ENCODE measurements around the gene PARL. TPM values are rescaled to one million over a fixed set of nuclear protein-coding genes. Genes with fewer than 3 reads are reported as not detected.

The PARL gene
- total RNA-seq, 2 experiments from 2014 or later: 47.6 to 49.0 TPM

DNA sequence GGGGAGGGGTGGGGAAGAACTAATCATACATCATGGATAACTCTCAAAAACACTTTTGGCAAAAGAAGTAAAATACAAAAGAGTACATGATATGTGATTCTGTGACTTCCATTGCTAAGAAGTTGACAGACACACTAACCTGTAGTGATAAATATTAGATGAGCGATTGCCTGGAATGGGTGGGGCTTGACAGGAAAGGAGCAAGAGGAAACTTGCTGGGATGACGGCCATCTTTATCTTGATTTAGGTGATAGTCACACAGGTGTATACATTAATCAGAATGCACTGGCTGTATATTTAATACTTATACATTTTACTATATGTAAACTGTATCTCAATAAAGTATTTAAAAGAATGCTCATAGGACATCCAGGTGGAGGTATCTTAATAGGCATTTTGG is 13.1 kb downstream of the PARL start:
- Mint-ChIP-seq H3K27ac (no peak overlapping the region), H3K36me3 (ENCODE audit: low read depth) (peaks cover 4% of the 10 kb centered on the region), H3K4me1 (peaks cover 10% of the 10 kb centered on the region), H3K9me3 (no peaks in the 10 kb centered on the region), H3K4me3 (no peak overlapping the region), H3K27me3 (no peaks in the 10 kb centered on the region)
- no peak for DNase-seq
- POLR2A ChIA-PET: no interaction called here
- CTCF ChIA-PET: interaction anchor here (1.7 kb wide), 1 partner anchor 13 kb away, joined by 4 read pairs; the partner anchor contains the start of gene PARL

- peaks cover 10% of the 10 kb centered on the region for H3K4me1 Mint-ChIP-seq
- no peak overlapping the region for H3K4me3 Mint-ChIP-seq
- ChIA-PET CTCF (no interaction called here), POLR2A (no interaction called here)
- peaks cover 4% of the 10 kb centered on the region for H3K36me3 Mint-ChIP-seq (ENCODE audit: low read depth)
- H3K27ac Mint-ChIP-seq: no peak overlapping the region
- H3K9me3 Mint-ChIP-seq: no peaks in the 10 kb centered on the region
- H3K27me3 Mint-ChIP-seq: no peaks in the 10 kb centered on the region
- DNase-seq: no peak
Observed at GRCh38 chr3:183870563-183870962, 14.1 kb downstream of the PARL start.

DNA sequence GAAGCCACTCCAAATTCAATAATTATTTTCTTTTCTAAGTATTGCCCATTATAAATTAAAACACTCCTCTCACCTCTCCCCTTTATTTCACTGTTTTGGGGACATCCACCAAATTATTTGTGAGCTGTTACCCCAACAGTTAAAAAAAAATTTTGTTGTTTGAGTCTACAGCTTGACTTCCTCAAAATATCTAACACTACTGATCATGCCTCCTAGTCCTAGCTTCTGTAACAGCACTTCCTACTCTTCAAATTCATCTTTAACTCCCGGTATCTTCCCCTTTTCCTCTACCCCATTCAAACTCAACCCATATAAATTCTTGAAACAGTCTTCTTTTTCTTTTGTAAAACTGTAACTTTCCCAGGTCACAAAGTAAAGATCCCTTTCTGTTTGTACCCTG is 15.9 kb downstream of the PARL start:
- ChIA-PET CTCF (interaction anchor here (1.1 kb wide), 1 partner anchor 16 kb away, joined by 4 read pairs; the partner anchor contains the start of gene PARL), POLR2A (no interaction called here)
- peaks cover 10% of the 10 kb centered on the region for H3K4me1 Mint-ChIP-seq
- no peaks in the 10 kb centered on the region for H3K9me3 Mint-ChIP-seq
- H3K36me3 Mint-ChIP-seq (ENCODE audit: low read depth): peaks cover 7% of the 10 kb centered on the region
- no peak overlapping the region for H3K4me3 Mint-ChIP-seq
- DNase-seq: no peak
- H3K27ac Mint-ChIP-seq: no peak overlapping the region
- H3K27me3 Mint-ChIP-seq: no peaks in the 10 kb centered on the region

GRCh38 chr3:183862610-183863009 is 22.1 kb downstream of the PARL start:
- ChIA-PET POLR2A (no interaction called here), CTCF (interaction anchor here (1.2 kb wide), 1 partner anchor 12 kb away, joined by 3 read pairs; no protein-coding TSS in a partner anchor)
- Mint-ChIP-seq H3K36me3 (ENCODE audit: low read depth) (peaks cover 38% of the 10 kb centered on the region), H3K9me3 (no peaks in the 10 kb centered on the region), H3K4me3 (no peak overlapping the region), H3K27me3 (no peaks in the 10 kb centered on the region), H3K27ac (no peak overlapping the region), H3K4me1 (no peaks in the 10 kb centered on the region)
- DNase-seq: no peak

- no peaks in the 10 kb centered on the region for H3K9me3 Mint-ChIP-seq
- H3K27ac Mint-ChIP-seq: no peak overlapping the region
Observed at GRCh38 chr3:183857863-183858262, 26.8 kb downstream of the PARL start.

DNA sequence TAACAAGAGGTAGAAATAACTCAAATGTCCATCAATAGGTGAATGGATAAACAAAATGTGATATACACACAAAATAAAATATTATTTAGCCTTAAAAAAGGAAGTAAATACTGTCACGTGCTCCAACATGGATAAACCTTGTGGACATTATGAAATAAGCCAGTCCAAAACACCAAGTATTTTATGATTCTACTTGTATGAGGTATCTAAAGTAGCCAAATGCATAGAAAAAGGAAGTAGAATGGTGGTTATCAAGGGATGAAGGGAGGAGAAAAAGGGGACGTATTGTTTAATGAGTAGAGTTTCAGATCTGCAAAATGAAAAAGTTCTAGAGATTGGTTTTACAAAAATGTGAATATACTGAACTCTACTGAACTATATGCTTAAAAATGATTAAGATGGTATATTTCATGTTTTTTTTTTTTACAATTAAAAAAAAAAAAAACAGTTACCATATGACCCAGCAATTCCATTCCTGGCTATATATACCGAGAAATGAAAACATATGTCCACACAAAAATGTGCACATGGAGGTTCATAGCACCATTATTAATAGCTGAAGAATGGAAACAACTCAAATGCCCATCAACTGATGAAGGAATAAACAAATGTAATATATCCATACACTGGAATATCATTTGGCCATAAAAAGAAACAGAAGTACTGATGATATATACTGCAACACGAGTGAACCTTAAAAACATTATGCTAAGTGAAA is 30.2 kb downstream of the PARL start:
- Mint-ChIP-seq H3K27ac (no peak overlapping the region), H3K4me3 (no peak overlapping the region), H3K36me3 (ENCODE audit: low read depth) (peaks cover 46% of the 10 kb centered on the region), H3K9me3 (no peaks in the 10 kb centered on the region), H3K4me1 (no peaks in the 10 kb centered on the region), H3K27me3 (no peaks in the 10 kb centered on the region)
- DNase-seq: no peak
- ChIA-PET POLR2A (no interaction called here), CTCF (no interaction called here)

More at GRCh38 chr3:183857863-183858262, 26.8 kb downstream of the PARL start:
- Mint-ChIP-seq H3K36me3 (ENCODE audit: low read depth) (peaks cover 53% of the 10 kb centered on the region), H3K4me1 (no peaks in the 10 kb centered on the region), H3K27me3 (no peaks in the 10 kb centered on the region), H3K4me3 (no peak overlapping the region)
- ChIA-PET CTCF (interaction anchor here (0.6 kb wide), 1 partner anchor 19 kb away, joined by 3 read pairs; no protein-coding TSS in a partner anchor), POLR2A (interaction anchor here (0.8 kb wide), 1 partner anchor 14 kb away, joined by 3 read pairs; no protein-coding TSS in a partner anchor)
- no peak for DNase-seq

DNA sequence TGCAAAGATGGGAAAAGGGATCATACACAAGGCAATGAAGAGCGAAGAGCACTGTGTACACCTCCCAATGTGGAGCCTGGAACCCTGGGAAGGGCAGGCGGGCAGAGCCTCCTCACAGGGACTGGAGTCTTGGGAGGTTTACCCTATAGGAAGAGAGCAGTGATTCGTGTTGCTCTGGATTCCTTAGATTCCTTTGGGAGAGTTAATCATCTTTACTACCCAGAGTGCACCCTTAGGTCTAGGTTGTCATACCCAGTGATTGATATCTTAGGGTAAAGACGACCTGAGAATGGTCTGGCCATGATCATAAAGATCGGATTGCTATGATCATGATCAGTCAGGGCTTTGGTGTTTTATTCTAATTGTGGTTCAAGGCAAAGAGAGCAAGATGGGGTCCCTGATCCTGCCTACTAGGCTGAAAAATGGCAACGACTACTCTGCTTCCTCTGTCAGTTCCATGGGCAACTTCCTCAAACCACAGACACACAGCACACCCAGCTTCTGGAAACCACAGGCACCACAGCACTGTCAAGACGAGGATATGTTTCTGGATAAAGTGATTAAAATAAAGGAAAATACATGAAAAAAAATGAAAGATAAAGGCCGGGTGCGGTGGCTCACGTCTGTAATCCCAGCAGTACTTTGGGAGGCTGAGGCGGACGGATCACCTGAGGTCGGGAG is 38.9 kb downstream of the PARL start:
- POLR2A ChIA-PET: no interaction called here
- Mint-ChIP-seq H3K4me1 (peaks cover 2% of the 10 kb centered on the region), H3K36me3 (ENCODE audit: low read depth) (peaks cover 41% of the 10 kb centered on the region), H3K4me3 (no peak overlapping the region), H3K9me3 (no peaks in the 10 kb centered on the region), H3K27ac (no peak overlapping the region), H3K27me3 (no peaks in the 10 kb centered on the region)
- no peak for DNase-seq
- CTCF ChIA-PET: no interaction called here

DNA sequence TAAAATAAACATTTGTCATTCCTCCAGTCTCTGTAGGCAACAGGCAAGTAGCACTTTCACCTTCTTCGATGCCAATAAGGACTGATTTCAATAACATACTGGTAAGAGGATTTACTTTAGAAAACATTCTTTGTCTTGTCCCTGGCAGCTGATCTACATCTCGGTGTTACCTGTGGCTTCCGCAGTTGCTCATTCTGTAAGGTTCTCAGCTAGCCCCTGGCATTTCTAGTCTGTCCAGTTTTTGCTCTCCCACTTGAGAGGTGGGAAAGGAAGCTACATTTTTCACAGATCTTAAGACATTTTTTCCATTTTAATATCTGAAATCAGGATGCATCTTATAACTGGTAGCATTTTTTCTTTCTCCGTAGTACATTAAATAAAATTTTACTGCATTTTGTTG is 39.6 kb downstream of the PARL start:
- H3K4me1 Mint-ChIP-seq: peaks cover 2% of the 10 kb centered on the region
- CTCF ChIA-PET: no interaction called here
- peaks cover 38% of the 10 kb centered on the region for H3K36me3 Mint-ChIP-seq (ENCODE audit: low read depth)
- no peaks in the 10 kb centered on the region for H3K9me3 Mint-ChIP-seq
- H3K27ac Mint-ChIP-seq: no peak overlapping the region
- DNase-seq: no peak
- H3K4me3 Mint-ChIP-seq: no peak overlapping the region
- no peaks in the 10 kb centered on the region for H3K27me3 Mint-ChIP-seq
- POLR2A ChIA-PET: no interaction called here

DNA sequence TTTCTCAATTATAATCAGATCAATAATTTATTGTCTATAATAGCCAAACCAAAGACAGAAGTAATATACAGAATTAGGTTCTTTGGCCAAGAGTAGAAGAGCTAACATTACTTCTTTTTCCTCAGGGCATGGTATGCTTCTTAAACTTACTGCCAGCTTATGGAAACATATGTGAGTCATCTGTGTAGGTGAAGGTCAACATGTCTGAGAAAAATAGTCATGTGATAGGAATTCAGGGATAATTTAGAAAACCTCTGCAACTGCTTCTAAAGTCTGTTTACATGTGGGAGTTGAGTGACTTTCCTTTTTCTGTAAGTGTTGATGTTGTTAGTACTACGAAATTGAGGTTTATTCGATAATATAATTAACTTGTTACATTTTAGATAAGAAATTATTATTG is 40.1 kb downstream of the PARL start:
- ChIA-PET CTCF (interaction anchor here (1.4 kb wide), 1 partner anchor 40 kb away, joined by 3 read pairs; the partner anchor contains the start of gene PARL), POLR2A (interaction anchor here (0.6 to 1.0 kb wide), 3 partner anchors 14 to 40 kb away, joined by 3 read pairs; partner anchors contain the start of gene PARL)
- no peak overlapping the region for H3K27ac Mint-ChIP-seq
- peaks cover 39% of the 10 kb centered on the region for H3K36me3 Mint-ChIP-seq (ENCODE audit: low read depth)
- H3K4me1 Mint-ChIP-seq: peaks cover 2% of the 10 kb centered on the region
- DNase-seq: no peak
- H3K9me3 Mint-ChIP-seq: no peaks in the 10 kb centered on the region
- no peaks in the 10 kb centered on the region for H3K27me3 Mint-ChIP-seq
- no peak overlapping the region for H3K4me3 Mint-ChIP-seq

- no peak for DNase-seq
- ChIA-PET POLR2A (no interaction called here), CTCF (no interaction called here)
- H3K4me1 Mint-ChIP-seq: peaks cover 2% of the 10 kb centered on the region
- no peak overlapping the region for H3K4me3 Mint-ChIP-seq
- H3K27me3 Mint-ChIP-seq: no peaks in the 10 kb centered on the region
- peaks cover 36% of the 10 kb centered on the region for H3K36me3 Mint-ChIP-seq (ENCODE audit: low read depth)
- H3K27ac Mint-ChIP-seq: no peak overlapping the region
- no peaks in the 10 kb centered on the region for H3K9me3 Mint-ChIP-seq
Observed at GRCh38 chr3:183839751-183840150, 44.9 kb downstream of the PARL start.

DNA sequence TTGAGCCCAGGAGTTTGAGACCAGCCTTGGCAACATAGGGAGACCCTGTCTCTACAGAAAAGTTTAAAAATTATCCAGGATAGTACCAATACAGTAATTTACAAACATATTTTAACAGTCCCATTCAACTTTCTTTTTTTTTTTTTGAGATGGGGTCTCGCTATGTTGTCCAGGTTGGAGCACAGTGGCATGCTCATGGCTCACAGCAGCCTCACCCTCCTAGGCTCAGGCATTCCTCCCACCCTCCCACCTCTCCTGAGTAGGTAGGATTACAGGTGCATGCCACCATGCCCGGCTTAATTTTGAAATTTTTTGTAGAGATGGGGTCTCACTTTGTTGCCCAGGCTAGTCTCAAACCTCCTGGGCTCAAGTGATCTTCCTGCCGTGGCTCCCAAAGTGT is 46.8 kb downstream of the PARL start:
- H3K27me3 Mint-ChIP-seq: no peaks in the 10 kb centered on the region
- no peaks in the 10 kb centered on the region for H3K4me1 Mint-ChIP-seq
- ChIA-PET POLR2A (no interaction called here), CTCF (no interaction called here)
- H3K36me3 Mint-ChIP-seq (ENCODE audit: low read depth): peaks cover 29% of the 10 kb centered on the region
- no peak overlapping the region for H3K27ac Mint-ChIP-seq
- H3K9me3 Mint-ChIP-seq: no peaks in the 10 kb centered on the region
- no peak overlapping the region for H3K4me3 Mint-ChIP-seq
- DNase-seq: no peak

- DNase-seq: no peak
- Mint-ChIP-seq H3K27me3 (no peaks in the 10 kb centered on the region), H3K4me3 (no peak overlapping the region), H3K4me1 (no peaks in the 10 kb centered on the region), H3K36me3 (ENCODE audit: low read depth) (peaks cover 33% of the 10 kb centered on the region), H3K27ac (no peak overlapping the region), H3K9me3 (no peaks in the 10 kb centered on the region)
- CTCF ChIA-PET: no interaction called here
- POLR2A ChIA-PET: no interaction called here
Observed at GRCh38 chr3:183837390-183837789, 47.3 kb downstream of the PARL start.

DNA sequence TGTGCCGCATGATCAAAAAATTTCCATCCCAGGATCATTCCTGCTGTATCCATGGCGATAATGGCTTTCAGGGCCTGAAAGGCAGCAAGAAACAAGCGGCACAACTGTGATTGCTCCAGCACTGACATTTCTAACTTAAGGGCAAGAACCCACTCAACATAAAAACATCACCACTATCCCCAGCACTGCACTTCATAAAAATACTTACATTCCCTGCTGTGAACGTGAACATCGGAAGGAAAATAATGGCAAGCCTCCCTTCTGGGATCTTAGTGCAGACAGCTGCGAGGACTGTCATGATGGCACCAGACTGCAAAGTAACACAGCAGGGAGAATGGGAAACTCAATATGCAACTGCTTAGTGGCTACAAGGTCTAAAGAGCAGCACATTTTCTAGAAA is 51.2 kb downstream of the PARL start:
- no peak overlapping the region for H3K27ac Mint-ChIP-seq
- peaks cover 8% of the 10 kb centered on the region for H3K36me3 Mint-ChIP-seq (ENCODE audit: low read depth)
- H3K9me3 Mint-ChIP-seq: no peaks in the 10 kb centered on the region
- DNase-seq: no peak
- CTCF ChIA-PET: interaction anchor here (0.6 kb wide), 1 partner anchor 186 kb away, joined by 3 read pairs; no protein-coding TSS in a partner anchor
- H3K4me3 Mint-ChIP-seq: no peak overlapping the region
- POLR2A ChIA-PET: no interaction called here
- H3K27me3 Mint-ChIP-seq: no peaks in the 10 kb centered on the region
- H3K4me1 Mint-ChIP-seq: no peaks in the 10 kb centered on the region

- H3K9me3 Mint-ChIP-seq: no peaks in the 10 kb centered on the region
- no peak overlapping the region for H3K4me3 Mint-ChIP-seq
- CTCF ChIA-PET: no interaction called here
- POLR2A ChIA-PET: no interaction called here
- H3K36me3 Mint-ChIP-seq (ENCODE audit: low read depth): peaks cover 4% of the 10 kb centered on the region
- H3K27ac Mint-ChIP-seq: no peak overlapping the region
- peaks cover 3% of the 10 kb centered on the region for H3K27me3 Mint-ChIP-seq
- peaks cover 3% of the 10 kb centered on the region for H3K4me1 Mint-ChIP-seq
- DNase-seq: no peak
Observed at GRCh38 chr3:183830187-183830586, 54.5 kb downstream of the PARL start.

All from activated CD4-positive, alpha-beta memory T cell treated with anti-CD3 and anti-CD28 coated beads, Interleukin-2, amount 10 ng/mL, durations not matched to agents 7 days and 5 days (primary cell).